Measurements from ENCODE around the gene TMEM141.

TMEM141 gene

DNA sequence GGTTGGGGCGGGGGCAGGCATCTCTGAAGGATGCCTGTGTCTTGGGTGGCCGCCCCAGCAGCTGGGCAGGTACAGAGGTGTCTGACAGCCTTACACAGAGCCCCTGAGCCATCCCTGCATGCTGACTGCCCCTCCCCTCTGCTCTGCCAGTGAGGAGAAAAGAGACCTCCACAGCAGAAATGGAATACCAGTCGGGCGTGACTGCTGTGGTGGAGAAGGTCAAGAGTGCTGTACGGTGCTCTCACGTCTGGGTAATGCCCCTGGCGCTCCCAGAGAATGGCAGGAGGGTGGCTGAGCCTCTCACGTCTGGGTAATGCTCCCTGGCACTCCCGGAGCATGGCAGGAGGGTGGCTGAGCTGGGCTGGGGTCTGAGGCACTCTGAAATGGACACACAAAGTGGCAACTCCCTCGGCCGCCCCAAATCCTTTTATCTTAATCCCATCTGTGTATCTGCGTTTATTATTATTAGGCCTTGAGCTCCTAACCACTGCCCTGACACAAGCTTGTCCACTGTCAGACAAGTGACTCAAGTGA, 14.1 kb downstream of the TMEM141 start:
- no peak for DNase-seq (ENCODE audit: low spot score)
- Histone ChIP-seq H4K91ac (ENCODE audit: low read depth, low read length, poor library complexity) (no peak overlapping the region), H3K9me3 (replicated peaks in 1 of 2; ENCODE audit: control insufficient read depth in 2 of 2, insufficient read depth in 1 of 2, low read depth in 1 of 2, low read length in 2 of 2) (peaks cover 0 to 2% of the 10 kb centered on the region in 2 donors), H2BK120ac (ENCODE audit: low read depth, low read length) (no peak overlapping the region), H3K79me1 (ENCODE audit: low read depth, low read length) (peaks cover 12% of the 10 kb centered on the region), H2BK15ac (ENCODE audit: low read length) (no peak overlapping the region), H4K8ac (ENCODE audit: low read depth, low read length) (peak overlapping the region; percentile 65), H3K4me3 (ENCODE audit: low read length in 2 of 2) (no peak overlapping the region), H2BK12ac (ENCODE audit: low read length) (no peak overlapping the region), H2AFZ (ENCODE audit: low read length) (no peak overlapping the region), H3K36me3 (replicated peaks in 1 of 2; ENCODE audit: control insufficient read depth in 2 of 2, insufficient read depth in 2 of 2, low read length in 2 of 2) (peaks cover 4 to 35% of the 10 kb centered on the region in 2 donors), H3K4me1 (ENCODE audit: control insufficient read depth in 2 of 2, insufficient read depth in 1 of 2, low read depth in 1 of 2, low read length in 2 of 2) (peaks cover 12 to 20% of the 10 kb centered on the region in 2 donors), H2AK5ac (ENCODE audit: low read depth, low read length) (no peak overlapping the region), H3K9ac (ENCODE audit: low read depth, low read length, poor library complexity) (peak overlapping the region; percentile 21), H3K27ac (replicated peaks; ENCODE audit: low read length) (no peak overlapping the region), H3K4me2 (ENCODE audit: insufficient read depth, low read length, poor library complexity, severe bottlenecking) (no peak overlapping the region), H3K23ac (ENCODE audit: low read depth, low read length, poor library complexity) (no peak overlapping the region), H3K4ac (ENCODE audit: low read length) (no peak overlapping the region), H3K18ac (ENCODE audit: low read length) (no peak overlapping the region), H3K27me3 (ENCODE audit: control insufficient read depth in 3 of 3, insufficient read depth in 3 of 3, low read depth in 1 of 3, low read length in 3 of 3) (peaks cover 0 to 2% (median 0%) of the 10 kb centered on the region in 3 experiments), H2BK5ac (ENCODE audit: low read length) (no peak overlapping the region), H3K14ac (ENCODE audit: low read length) (no peak overlapping the region)
- no CpG with 5 or more reads among the region's 12 CpGs for WGBS, 2 donors (ENCODE audit: extremely low coverage in 2 of 2, insufficient read length in 2 of 2, insufficient replicate concordance in 1 of 2)

DNA sequence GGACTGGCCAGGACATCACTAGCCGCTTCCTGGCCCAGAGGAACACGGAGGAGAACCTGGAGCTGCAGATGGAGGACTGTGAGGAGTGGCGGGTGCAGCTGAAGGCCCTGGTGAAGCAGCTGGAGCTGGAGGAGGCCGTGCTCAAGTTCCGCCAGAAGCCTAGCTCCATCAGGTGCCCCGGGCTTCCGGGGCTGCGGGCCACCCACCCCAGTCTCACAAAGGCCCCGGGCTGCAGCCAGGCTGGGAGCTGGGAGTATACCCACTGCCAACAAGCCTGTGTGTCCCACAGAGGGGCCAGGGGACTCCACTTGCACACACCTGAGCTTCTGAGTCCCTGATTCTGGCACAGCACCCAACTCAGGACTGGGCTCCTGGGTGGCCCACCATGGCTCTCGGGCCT, 14.9 kb downstream of the TMEM141 start:
- H3K9me3 ChIP-seq (replicated peaks in 1 of 2; ENCODE audit: control insufficient read depth in 2 of 2, insufficient read depth in 1 of 2, low read depth in 1 of 2, low read length in 2 of 2) = peaks cover 2% of the 10 kb centered on the region in 2 donors
- peaks cover 12% of the 10 kb centered on the region for H3K79me1 ChIP-seq (ENCODE audit: low read depth, low read length)
- H2BK12ac ChIP-seq (ENCODE audit: low read length) = no peak overlapping the region
- peaks cover 8 to 16% of the 10 kb centered on the region in 2 donors for H3K4me1 ChIP-seq (ENCODE audit: control insufficient read depth in 2 of 2, insufficient read depth in 1 of 2, low read depth in 1 of 2, low read length in 2 of 2)
- H3K4ac ChIP-seq (ENCODE audit: low read length) = no peak overlapping the region
- no peak for DNase-seq (ENCODE audit: low spot score)
- peak overlapping the region; percentile 3 for H3K14ac ChIP-seq (ENCODE audit: low read length)
- H2AFZ ChIP-seq (ENCODE audit: low read length) = no peak overlapping the region
- no peak overlapping the region for H2BK15ac ChIP-seq (ENCODE audit: low read length)
- H3K23ac ChIP-seq (ENCODE audit: low read depth, low read length, poor library complexity) = peak overlapping the region; percentile 85
- H3K4me3 ChIP-seq (ENCODE audit: low read length in 2 of 2) = peak overlapping the region in 1 of 2 donors; percentile 96
- H2AK5ac ChIP-seq (ENCODE audit: low read depth, low read length) = no peak overlapping the region
- H3K27ac ChIP-seq (replicated peaks; ENCODE audit: low read length) = no peak overlapping the region
- H3K9ac ChIP-seq (ENCODE audit: low read depth, low read length, poor library complexity) = no peak overlapping the region
- no CpG with 5 or more reads among the region's 10 CpGs for WGBS, 2 donors (ENCODE audit: extremely low coverage in 2 of 2, insufficient read length in 2 of 2, insufficient replicate concordance in 1 of 2)
- H3K36me3 ChIP-seq (replicated peaks in 1 of 2; ENCODE audit: control insufficient read depth in 2 of 2, insufficient read depth in 2 of 2, low read length in 2 of 2) = peaks cover 4 to 42% of the 10 kb centered on the region in 2 donors
- no peak overlapping the region for H3K18ac ChIP-seq (ENCODE audit: low read length)
- H3K4me2 ChIP-seq (ENCODE audit: insufficient read depth, low read length, poor library complexity, severe bottlenecking) = no peak overlapping the region
- H4K91ac ChIP-seq (ENCODE audit: low read depth, low read length, poor library complexity) = no peak overlapping the region
- peak overlapping the region; percentile 23 for H4K8ac ChIP-seq (ENCODE audit: low read depth, low read length)
- H2BK5ac ChIP-seq (ENCODE audit: low read length) = no peak overlapping the region
- no peaks in the 10 kb centered on the region for H3K27me3 ChIP-seq (ENCODE audit: control insufficient read depth in 3 of 3, insufficient read depth in 3 of 3, low read depth in 1 of 3, low read length in 3 of 3)
- no peak overlapping the region for H2BK120ac ChIP-seq (ENCODE audit: low read depth, low read length)

DNA sequence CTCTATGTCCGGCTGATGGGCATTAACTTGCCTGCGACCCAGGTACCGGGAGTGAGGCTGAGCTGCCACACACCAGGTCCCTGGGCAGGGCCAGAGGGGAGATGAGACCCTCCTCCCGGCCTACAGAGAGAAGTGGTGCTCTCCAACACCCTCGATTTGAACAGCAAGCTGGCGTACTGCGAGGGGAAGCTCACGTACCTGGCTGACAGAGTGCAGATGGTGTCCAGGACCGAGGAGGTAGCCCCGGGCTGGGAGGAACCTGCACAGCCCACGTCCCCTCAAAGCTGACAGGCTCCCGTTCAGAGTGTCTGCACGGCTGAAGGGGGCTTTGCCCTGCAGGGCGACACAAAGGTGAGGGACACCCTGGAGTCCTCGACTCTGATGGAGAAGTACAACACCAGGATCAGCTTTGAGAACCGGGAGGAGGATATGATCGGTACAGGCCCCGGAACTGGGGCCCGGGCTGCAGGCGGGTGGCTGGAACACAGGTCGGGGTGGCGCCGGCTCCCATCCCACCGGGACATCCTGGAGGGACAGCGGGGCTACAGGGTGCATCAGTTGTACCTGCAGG, 15.6 kb downstream of the TMEM141 start:
- Histone ChIP-seq H3K27me3 (ENCODE audit: control insufficient read depth in 3 of 3, insufficient read depth in 3 of 3, low read depth in 1 of 3, low read length in 3 of 3) (no peaks in the 10 kb centered on the region), H4K91ac (ENCODE audit: low read depth, low read length, poor library complexity) (no peak overlapping the region), H2BK5ac (ENCODE audit: low read length) (peak overlapping the region; percentile 90), H2BK12ac (ENCODE audit: low read length) (peak overlapping the region; percentile 75), H3K9me3 (replicated peaks in 1 of 2; ENCODE audit: control insufficient read depth in 2 of 2, insufficient read depth in 1 of 2, low read depth in 1 of 2, low read length in 2 of 2) (peaks cover 2% of the 10 kb centered on the region in 2 donors), H3K18ac (ENCODE audit: low read length) (peak overlapping the region; percentile 98), H3K4ac (ENCODE audit: low read length) (peak overlapping the region; percentile 84), H2AK5ac (ENCODE audit: low read depth, low read length) (peak overlapping the region; percentile 98), H3K79me1 (ENCODE audit: low read depth, low read length) (peaks cover 12% of the 10 kb centered on the region), H3K9ac (ENCODE audit: low read depth, low read length, poor library complexity) (peak overlapping the region; percentile 93), H2BK15ac (ENCODE audit: low read length) (peak overlapping the region; percentile 93), H3K4me2 (ENCODE audit: insufficient read depth, low read length, poor library complexity, severe bottlenecking) (peak overlapping the region; percentile 99), H3K4me3 (ENCODE audit: low read length in 2 of 2) (peak overlapping the region; percentile 91 to 96), H3K23ac (ENCODE audit: low read depth, low read length, poor library complexity) (peak overlapping the region; percentile 85), H4K8ac (ENCODE audit: low read depth, low read length) (peak overlapping the region; percentile 23), H2BK120ac (ENCODE audit: low read depth, low read length) (no peak overlapping the region), H3K4me1 (ENCODE audit: control insufficient read depth in 2 of 2, insufficient read depth in 1 of 2, low read depth in 1 of 2, low read length in 2 of 2) (peaks cover 8 to 15% of the 10 kb centered on the region in 2 donors), H2AFZ (ENCODE audit: low read length) (no peak overlapping the region), H3K14ac (ENCODE audit: low read length) (peak overlapping the region; percentile 63), H3K27ac (replicated peaks; ENCODE audit: low read length) (no peak overlapping the region), H3K36me3 (replicated peaks in 1 of 2; ENCODE audit: control insufficient read depth in 2 of 2, insufficient read depth in 2 of 2, low read length in 2 of 2) (peaks cover 4 to 48% of the 10 kb centered on the region in 2 donors)
- DNase-seq (ENCODE audit: low spot score) = no peak
- no CpG with 5 or more reads among the region's 25 CpGs for WGBS, 2 donors (ENCODE audit: extremely low coverage in 2 of 2, insufficient read length in 2 of 2, insufficient replicate concordance in 1 of 2)

DNA sequence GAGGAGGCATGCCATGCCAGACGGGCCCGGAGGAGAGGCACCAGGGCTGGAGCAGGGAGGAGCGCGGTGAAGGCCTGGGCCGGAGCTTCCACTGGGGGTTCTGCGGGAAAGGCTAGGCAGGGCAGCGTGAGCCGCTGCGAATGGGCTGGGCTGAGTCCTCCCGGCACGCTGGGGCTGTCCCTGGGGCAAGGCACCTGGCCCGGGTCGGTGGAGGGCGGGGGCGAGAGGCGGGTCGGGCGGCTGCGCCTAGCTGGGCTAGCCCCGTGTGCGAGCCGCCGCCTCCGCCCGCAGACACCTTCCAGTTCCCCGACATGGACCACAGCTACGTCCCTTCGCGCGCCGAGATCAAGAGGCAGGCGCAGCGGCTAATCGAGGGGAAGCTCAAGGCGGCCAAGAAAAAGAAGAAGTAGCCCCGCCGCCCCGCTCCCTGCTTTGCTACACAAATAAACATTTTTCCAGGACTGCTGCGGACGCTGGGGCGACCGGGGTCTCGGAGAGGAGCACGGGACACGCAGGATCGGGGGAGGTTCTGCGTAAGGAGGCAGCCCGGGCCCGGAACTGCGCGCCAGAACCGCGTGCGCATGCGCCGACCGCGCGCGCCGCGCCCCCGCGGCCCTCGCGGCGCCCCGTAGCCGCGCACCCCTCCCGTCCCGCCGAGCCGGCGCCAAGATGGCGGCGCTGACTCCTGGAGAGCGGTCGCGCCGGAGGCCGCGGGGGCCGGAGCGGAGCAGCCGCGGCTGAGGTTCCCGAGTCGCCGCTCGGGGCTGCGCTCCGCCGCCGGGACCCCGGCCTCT, 16.3 kb downstream of the TMEM141 start, which contains the start of gene RABL6:
TSS of gene RABL6 (plus strand) at position 668 of the 794 bp plus-strand sequence. CDS start 249 bp downstream, outside the sequence.
- Histone ChIP-seq H2BK15ac (ENCODE audit: low read length) (peak within 1 kb of the TSS; percentile 93), H2AFZ (ENCODE audit: low read length) (peak within 1 kb of the TSS; percentile 96), H3K18ac (ENCODE audit: low read length) (peak within 1 kb of the TSS; percentile 98), H4K8ac (ENCODE audit: low read depth, low read length) (peak within 1 kb of the TSS; percentile 98), H3K9ac (ENCODE audit: low read depth, low read length, poor library complexity) (peak within 1 kb of the TSS; percentile 93), H3K36me3 (replicated peaks in 1 of 2; ENCODE audit: control insufficient read depth in 2 of 2, insufficient read depth in 2 of 2, low read length in 2 of 2) (peaks cover 5 to 55% of the 10 kb centered on the region in 2 donors), H4K91ac (ENCODE audit: low read depth, low read length, poor library complexity) (no peak within 1 kb of the TSS), H2BK5ac (ENCODE audit: low read length) (peak within 1 kb of the TSS; percentile 90), H3K4ac (ENCODE audit: low read length) (peak within 1 kb of the TSS; percentile 84), H3K79me1 (ENCODE audit: low read depth, low read length) (peaks cover 12% of the 10 kb centered on the region), H2BK120ac (ENCODE audit: low read depth, low read length) (no peak within 1 kb of the TSS), H3K9me3 (replicated peaks in 1 of 2; ENCODE audit: control insufficient read depth in 2 of 2, insufficient read depth in 1 of 2, low read depth in 1 of 2, low read length in 2 of 2) (peaks cover 2% of the 10 kb centered on the region in 2 donors), H2BK12ac (ENCODE audit: low read length) (peak within 1 kb of the TSS; percentile 75), H3K23ac (ENCODE audit: low read depth, low read length, poor library complexity) (peak within 1 kb of the TSS; percentile 97), H3K14ac (ENCODE audit: low read length) (peak within 1 kb of the TSS; percentile 89), H2AK5ac (ENCODE audit: low read depth, low read length) (peak within 1 kb of the TSS; percentile 99), H3K27ac (replicated peaks; ENCODE audit: low read length) (peak within 1 kb of the TSS; percentile 63), H3K4me1 (ENCODE audit: control insufficient read depth in 2 of 2, insufficient read depth in 1 of 2, low read depth in 1 of 2, low read length in 2 of 2) (peaks cover 8 to 15% of the 10 kb centered on the region in 2 donors), H3K4me3 (ENCODE audit: low read length in 2 of 2) (peak within 1 kb of the TSS; percentile 91 to 96), H3K4me2 (ENCODE audit: insufficient read depth, low read length, poor library complexity, severe bottlenecking) (peak within 1 kb of the TSS; percentile 99), H3K27me3 (ENCODE audit: control insufficient read depth in 3 of 3, insufficient read depth in 3 of 3, low read depth in 1 of 3, low read length in 3 of 3) (no peaks in the 10 kb centered on the region)
- WGBS, 2 donors (ENCODE audit: extremely low coverage in 2 of 2, insufficient read length in 2 of 2, insufficient replicate concordance in 1 of 2) = no CpG with 5 or more reads among the region's 96 CpGs
- DNase-seq (ENCODE audit: low spot score) = peak; percentile 75
